ENCODE measurements around the gene PSMB3.

PSMB3 gene

DNA sequence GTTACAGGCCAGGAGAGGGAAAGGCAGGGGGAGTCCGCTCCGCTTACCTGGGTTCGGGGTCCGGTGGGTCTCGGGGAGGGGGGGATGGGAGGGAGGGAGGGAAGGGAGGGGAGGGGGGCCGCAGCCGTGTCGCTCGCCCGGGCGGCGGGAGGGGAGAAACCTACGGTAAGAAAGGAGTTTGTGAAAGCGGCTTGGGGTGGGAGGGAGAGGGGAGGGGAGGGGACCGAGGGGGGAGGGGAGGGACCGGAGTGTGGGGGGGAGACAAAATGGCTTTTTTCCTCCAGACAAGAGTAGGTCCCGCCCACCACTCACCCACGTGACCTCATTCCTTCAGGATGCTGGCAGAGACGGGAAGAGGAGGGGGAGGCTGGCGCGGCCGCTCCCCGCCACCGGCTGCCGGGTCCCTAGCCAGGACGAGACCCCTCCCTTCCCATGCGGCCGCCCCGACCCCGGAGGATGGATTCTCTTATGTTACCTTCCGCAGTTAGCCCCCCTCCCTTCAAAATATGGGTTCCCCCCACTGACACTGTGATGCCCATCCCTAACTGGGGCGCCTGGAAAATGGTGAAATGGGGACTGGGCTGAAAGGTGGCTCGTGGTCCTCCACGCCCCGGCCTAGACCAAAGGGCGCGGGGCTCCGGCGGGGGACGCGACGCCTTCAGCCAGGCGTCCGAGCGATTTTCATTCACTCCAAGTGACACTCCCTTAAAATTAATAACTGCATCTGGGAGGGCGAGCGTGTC, 4.2 kb upstream of the PSMB3 start, which contains the start of gene PCGF2:
TSS of gene PCGF2 (minus strand) at position 188 of the 743 bp plus-strand sequence. CDS start 7,934 bp downstream, outside the sequence.
- Histone ChIP-seq H3K27ac (peak within 1 kb of the TSS; percentile 81 to 89), H3K4me3 (peak within 1 kb of the TSS; percentile 95)
- DNase-seq (ENCODE audit: low spot score), result peak; percentile 92
- TF ChIP-seq, protein P1, sequence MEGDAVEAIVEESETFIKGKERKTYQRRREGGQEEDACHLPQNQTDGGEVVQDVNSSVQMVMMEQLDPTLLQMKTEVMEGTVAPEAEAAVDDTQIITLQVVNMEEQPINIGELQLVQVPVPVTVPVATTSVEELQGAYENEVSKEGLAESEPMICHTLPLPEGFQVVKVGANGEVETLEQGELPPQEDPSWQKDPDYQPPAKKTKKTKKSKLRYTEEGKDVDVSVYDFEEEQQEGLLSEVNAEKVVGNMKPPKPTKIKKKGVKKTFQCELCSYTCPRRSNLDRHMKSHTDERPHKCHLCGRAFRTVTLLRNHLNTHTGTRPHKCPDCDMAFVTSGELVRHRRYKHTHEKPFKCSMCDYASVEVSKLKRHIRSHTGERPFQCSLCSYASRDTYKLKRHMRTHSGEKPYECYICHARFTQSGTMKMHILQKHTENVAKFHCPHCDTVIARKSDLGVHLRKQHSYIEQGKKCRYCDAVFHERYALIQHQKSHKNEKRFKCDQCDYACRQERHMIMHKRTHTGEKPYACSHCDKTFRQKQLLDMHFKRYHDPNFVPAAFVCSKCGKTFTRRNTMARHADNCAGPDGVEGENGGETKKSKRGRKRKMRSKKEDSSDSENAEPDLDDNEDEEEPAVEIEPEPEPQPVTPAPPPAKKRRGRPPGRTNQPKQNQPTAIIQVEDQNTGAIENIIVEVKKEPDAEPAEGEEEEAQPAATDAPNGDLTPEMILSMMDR (IDR thresholded peaks at IDR 0.05), result no peak

DNA sequence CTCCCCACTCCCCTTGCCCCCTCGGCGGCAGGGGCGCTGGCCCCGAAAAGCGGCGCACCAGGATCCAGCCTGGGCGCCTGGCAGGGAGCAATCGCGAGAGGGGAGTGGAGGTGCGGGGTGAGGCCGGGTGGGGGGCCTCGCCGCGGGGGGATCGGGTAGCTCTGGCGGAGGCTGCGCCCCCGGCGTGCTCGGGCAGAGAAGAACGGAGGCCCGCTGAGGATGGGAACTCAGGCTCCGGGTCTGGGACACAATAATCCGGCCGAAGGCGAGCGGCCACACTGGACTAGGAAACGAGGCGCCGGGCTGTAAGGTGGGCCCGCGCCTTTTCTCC, 3.7 kb upstream of the PSMB3 start:
- peak overlapping the region; percentile 81 to 89 for H3K27ac ChIP-seq
- TF ChIP-seq, protein P1 (IDR thresholded peaks at IDR 0.05), result no peak
- DNase-seq (ENCODE audit: low spot score), result no peak
- H3K4me3 ChIP-seq, result peak overlapping the region; percentile 95

DNA sequence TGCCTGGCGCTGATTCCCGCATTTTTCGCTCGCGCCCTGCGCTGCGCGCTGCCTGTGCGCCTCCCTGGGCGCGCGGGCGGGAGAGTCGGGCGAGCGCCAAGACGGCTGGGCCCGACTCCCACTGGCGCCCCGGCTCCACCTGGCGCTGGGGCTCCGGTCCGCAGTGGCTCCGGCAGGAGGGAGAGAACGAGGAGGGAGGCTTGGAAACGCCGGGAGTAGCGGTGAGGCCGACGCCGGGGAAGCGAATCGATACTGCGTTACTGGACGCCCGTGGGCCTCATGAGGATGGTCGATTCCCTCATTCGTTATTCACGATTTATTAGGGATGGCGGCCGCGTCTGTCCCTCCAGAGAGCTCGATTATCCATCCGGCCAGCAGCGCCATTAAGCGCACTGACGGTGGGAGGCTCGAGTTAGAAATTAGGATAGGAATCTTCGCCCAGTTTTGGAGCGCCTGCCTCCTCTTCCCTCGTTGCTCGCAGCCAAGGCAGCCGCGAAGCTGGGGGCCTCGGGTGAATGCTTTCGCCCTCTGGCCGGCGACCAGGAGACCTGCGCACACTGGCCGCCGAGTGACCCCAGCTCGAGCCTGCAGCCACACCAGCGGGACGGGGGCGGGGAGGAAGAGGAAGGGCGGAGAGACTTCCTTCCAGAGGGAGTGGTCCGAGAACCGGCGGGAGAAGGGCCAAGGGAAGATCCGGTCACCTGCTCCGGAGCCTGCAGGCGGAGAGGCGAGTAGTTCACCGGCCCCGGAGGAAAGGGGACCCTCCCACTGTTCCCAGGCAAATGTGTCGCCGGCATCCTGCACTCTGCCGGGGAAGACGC, 3.1 kb upstream of the PSMB3 start:
- TF ChIP-seq, protein P1 (IDR thresholded peaks at IDR 0.05), result no peak
- Histone ChIP-seq H3K4me3 (peak overlapping the region; percentile 95), H3K27ac (peak overlapping the region; percentile 81 to 89)
- DNase-seq (ENCODE audit: low spot score), result peak; percentile 93

DNA sequence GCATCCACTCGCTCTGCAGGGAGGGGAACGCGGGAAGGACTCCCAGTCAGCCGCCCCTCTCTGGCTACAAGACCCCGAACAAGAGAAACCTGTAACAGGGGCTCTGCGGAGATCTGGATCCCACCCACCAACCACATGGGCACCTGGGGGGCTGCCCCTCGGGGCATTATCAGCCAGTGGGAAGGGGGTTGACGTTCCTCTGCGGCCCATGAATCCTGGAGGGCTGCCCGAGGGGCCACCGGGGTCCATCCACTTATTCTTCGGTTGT, 2.6 kb upstream of the PSMB3 start:
- DNase-seq (ENCODE audit: low spot score), result no peak
- H3K4me3 ChIP-seq, result peak overlapping the region; percentile 95
- TF ChIP-seq, protein P1 (IDR thresholded peaks at IDR 0.05), result no peak
- peak overlapping the region; percentile 81 to 89 for H3K27ac ChIP-seq

DNA sequence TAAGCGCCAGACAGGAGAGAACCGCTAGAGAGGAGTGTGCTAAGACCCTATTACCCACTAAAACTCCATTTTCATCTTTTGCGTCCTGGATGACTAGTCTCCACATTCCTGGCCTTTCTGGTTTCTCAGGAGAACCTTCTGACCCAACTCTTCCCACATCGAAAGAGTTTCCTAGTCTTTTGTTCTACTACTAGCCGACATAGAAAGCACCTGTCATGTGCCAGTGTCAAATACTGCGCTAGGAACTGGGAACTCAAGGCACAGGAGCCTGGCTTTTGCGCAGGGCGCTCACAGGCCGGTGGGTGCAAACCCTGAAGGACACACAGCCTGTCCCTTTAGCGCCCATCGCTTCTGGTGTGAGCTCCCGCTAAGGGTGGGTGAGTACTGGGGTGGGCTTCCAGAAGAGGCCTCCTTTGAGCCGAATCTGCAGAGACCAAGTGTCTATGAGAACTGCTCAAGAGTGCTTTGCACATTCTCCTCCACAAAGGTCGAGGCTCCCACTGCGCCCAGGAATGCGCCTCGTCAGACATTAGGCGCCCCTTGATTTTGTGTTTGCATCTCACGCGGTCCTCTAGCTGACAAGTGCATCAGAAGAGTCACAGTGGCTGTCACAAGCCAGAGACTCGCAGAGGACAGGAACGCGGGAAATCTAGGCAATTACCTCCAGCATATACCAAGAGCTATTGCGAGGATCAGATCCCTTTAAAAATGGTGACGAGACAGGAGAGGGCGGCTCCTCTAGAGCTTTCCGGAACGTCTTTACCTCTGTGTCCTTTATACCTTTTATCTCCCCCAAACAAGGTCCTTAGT, 2.0 kb upstream of the PSMB3 start:
- Histone ChIP-seq H3K27ac (peak overlapping the region; percentile 81 to 89), H3K4me3 (peak overlapping the region; percentile 95)
- TF ChIP-seq, protein P1 (IDR thresholded peaks at IDR 0.05), result no peak
- peak; percentile 75 for DNase-seq (ENCODE audit: low spot score)

DNA sequence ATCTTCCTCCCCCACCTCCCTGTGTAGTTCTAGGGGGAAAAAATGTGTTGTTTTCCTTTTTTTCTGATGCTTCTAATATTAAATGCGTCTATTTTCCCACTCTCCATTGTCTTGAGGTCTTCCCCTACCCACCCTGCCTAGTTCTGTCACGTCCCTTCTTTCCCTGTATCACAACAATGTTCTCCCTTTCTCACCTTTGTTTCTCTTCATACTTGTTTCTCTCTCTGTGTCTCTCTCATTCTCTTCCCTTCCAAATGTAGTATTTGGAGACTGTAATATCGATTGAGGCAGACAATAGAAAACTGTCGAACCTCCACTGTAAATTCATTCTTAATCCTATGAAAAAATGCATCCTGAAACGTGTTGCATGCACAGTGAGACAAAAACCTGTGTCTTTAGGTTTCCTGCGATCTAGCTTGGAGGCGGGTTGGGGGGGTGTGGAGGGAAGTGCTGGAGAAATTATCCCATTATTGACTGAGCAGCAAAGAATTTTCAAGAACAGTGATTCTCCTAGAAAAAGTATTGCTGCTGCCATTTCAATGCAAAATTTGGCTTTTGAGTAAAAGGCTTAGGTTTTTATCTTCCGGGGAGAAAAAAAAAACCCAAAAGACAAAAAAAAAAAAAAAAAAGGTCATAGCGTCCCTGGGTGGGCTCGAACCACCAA, 1.3 kb upstream of the PSMB3 start:
- H3K27ac ChIP-seq, result peak overlapping the region; percentile 77 to 90
- DNase-seq (ENCODE audit: low spot score), result peak; percentile 69
- H3K4me3 ChIP-seq, result peak overlapping the region; percentile 84
- TF ChIP-seq, protein P1 (IDR thresholded peaks at IDR 0.05), result no peak

Data from coronary artery (tissue), 2 donors.